Chondrocyte (in vitro differentiated cells): ENCODE results near the gene ALOX15B. TPM values are rescaled to one million over a fixed set of nuclear protein-coding genes. Genes with fewer than 3 reads are reported as not detected.
A peak's percentile ranks its signal among the peaks of the same experiment; 100 is the strongest.

Experiments used
- DNase-seq: peaks from one replicate; pipeline ENCODE4 v3.0.0; 2021; ENCODE audit warnings: mixed read lengths, low spot score
- H3K27ac Mint-ChIP-seq: one replicate; pipeline ENCODE4 v1.8.0; 2021; ENCODE audit warnings: mild to moderate bottlenecking, moderate library complexity, mixed read lengths; ENCODE audit not compliant: unreplicated experiment
- H3K27me3 Mint-ChIP-seq: 2 replicates; pipeline ENCODE4 v1.8.0; 2021; ENCODE audit warnings: low read depth, mixed read lengths
- H3K36me3 Mint-ChIP-seq: 2 replicates; pipeline ENCODE4 v1.8.0; 2021; ENCODE audit warnings: low read depth, mixed read lengths
- H3K4me1 Mint-ChIP-seq: 2 replicates; pipeline ENCODE4 v1.8.0; 2021; ENCODE audit warnings: low read depth, mild to moderate bottlenecking, mixed read lengths
- H3K4me3 Mint-ChIP-seq: one replicate; pipeline ENCODE4 v1.8.0; 2021; ENCODE audit warnings: mild to moderate bottlenecking, moderate library complexity, mixed read lengths; ENCODE audit not compliant: unreplicated experiment
- H3K9me3 Mint-ChIP-seq: 2 replicates; pipeline ENCODE4 v1.8.0; 2021; ENCODE audit warnings: low read depth, mixed read lengths
- CTCF ChIP-seq: fragments of 200-600 bp; sonication (generic); IDR thresholded peaks from 2 replicates; pipeline ENCODE4 v1.5.0; 2021; ENCODE audit warnings: antibody characterized with exemption, mild to moderate bottlenecking, moderate library complexity
- total RNA-seq: library from RNA; stranded (reverse); gene quantifications from 3 replicates; pipeline ENCODE4 v1.2.1, GENCODE V29; 2021

The ALOX15B gene
- total RNA-seq, 1 donor from 2014 or later: not detected

- no peak for DNase-seq
- Mint-ChIP-seq H3K9me3 (no peaks in the 10 kb centered on the region), H3K36me3 (peaks cover 3% of the 10 kb centered on the region), H3K4me1 (peaks cover 15% of the 10 kb centered on the region), H3K4me3 (no peak overlapping the region), H3K27me3 (peaks cover 61% of the 10 kb centered on the region), H3K27ac (no peak overlapping the region)
- no peak for TF ChIP-seq CTCF
Observed at GRCh38 chr17:8068736-8069586, 30.1 kb downstream of the ALOX15B start.

GRCh38 chr17:8069587-8069860, 30.7 kb downstream of the ALOX15B start:
- no peak for TF ChIP-seq CTCF
- Mint-ChIP-seq H3K27me3 (peaks cover 63% of the 10 kb centered on the region), H3K9me3 (no peaks in the 10 kb centered on the region), H3K36me3 (peaks cover 3% of the 10 kb centered on the region), H3K4me1 (peaks cover 21% of the 10 kb centered on the region), H3K27ac (no peak overlapping the region), H3K4me3 (no peak overlapping the region)
- no peak for DNase-seq

- H3K4me1 Mint-ChIP-seq: peaks cover 22% of the 10 kb centered on the region
- no peak overlapping the region for H3K4me3 Mint-ChIP-seq
- no peak for DNase-seq
- H3K36me3 Mint-ChIP-seq: peaks cover 3% of the 10 kb centered on the region
- no peak overlapping the region for H3K27ac Mint-ChIP-seq
- TF ChIP-seq CTCF: no peak
- peaks cover 72% of the 10 kb centered on the region for H3K27me3 Mint-ChIP-seq
- no peaks in the 10 kb centered on the region for H3K9me3 Mint-ChIP-seq
Observed at GRCh38 chr17:8071496-8071895, 32.6 kb downstream of the ALOX15B start.

GRCh38 chr17:8072341-8072728, 33.5 kb downstream of the ALOX15B start:
- no peak for TF ChIP-seq CTCF
- DNase-seq: no peak
- no peaks in the 10 kb centered on the region for H3K9me3 Mint-ChIP-seq
- peaks cover 22% of the 10 kb centered on the region for H3K4me1 Mint-ChIP-seq
- H3K27ac Mint-ChIP-seq: no peak overlapping the region
- H3K4me3 Mint-ChIP-seq: peak overlapping the region; percentile 15
- H3K36me3 Mint-ChIP-seq: peaks cover 3% of the 10 kb centered on the region
- H3K27me3 Mint-ChIP-seq: peaks cover 72% of the 10 kb centered on the region

- Mint-ChIP-seq H3K4me3 (peak overlapping the region; percentile 33), H3K27ac (no peak overlapping the region), H3K9me3 (no peaks in the 10 kb centered on the region), H3K4me1 (peaks cover 22% of the 10 kb centered on the region), H3K27me3 (peaks cover 72% of the 10 kb centered on the region), H3K36me3 (peaks cover 3% of the 10 kb centered on the region)
- DNase-seq: peak; percentile 62
- TF ChIP-seq CTCF: no peak
Observed at GRCh38 chr17:8072729-8073461, 34.0 kb downstream of the ALOX15B start.
